Muscle layer of colon (tissue), 2 donors: Measurements from ENCODE around the gene PROC.
"Not testable (repeated sequence)": the region's sequence is repeated elsewhere in the genome, so short reads cannot be mapped to it uniquely, and the experiment has no call there.

Experiments
- H3K27ac ChIP-seq: one replicate; pipeline ENCODE4 v1.7.0; 2013; ENCODE audit warnings: low read depth, mild to moderate bottlenecking, low read length, moderate library complexity
- H3K27me3 ChIP-seq, 2 donors: one replicate each; pipeline ENCODE4 v1.7.0; 2013; ENCODE audit warnings: low read length in 2 of 2, mild to moderate bottlenecking in 2 of 2; ENCODE audit not compliant: insufficient read depth in 2 of 2, control insufficient read depth in 1 of 2
- H3K36me3 ChIP-seq: one replicate; pipeline ENCODE4 v1.7.0; 2013; ENCODE audit warnings: mild to moderate bottlenecking, low read length; ENCODE audit not compliant: insufficient read depth
- H3K4me1 ChIP-seq: one replicate; pipeline ENCODE4 v1.7.0; 2013; ENCODE audit warnings: mild to moderate bottlenecking, low read length; ENCODE audit not compliant: insufficient read depth
- H3K4me3 ChIP-seq, 2 donors: one replicate each; pipeline ENCODE4 v1.7.0; 2013; ENCODE audit warnings: low read length in 2 of 2, low read depth in 1 of 2, mild to moderate bottlenecking in 1 of 2, moderate library complexity in 1 of 2
- H3K9ac ChIP-seq: one replicate; pipeline ENCODE4 v1.7.0; 2013; ENCODE audit warnings: low read length
- H3K9me3 ChIP-seq: one replicate; pipeline ENCODE4 v1.7.0; 2013; ENCODE audit warnings: mild to moderate bottlenecking, low read length
- donor health status: abdominal sarcoma.
- donor health status: Adenocarcinoma of cecum.

Gene PROC

DNA sequence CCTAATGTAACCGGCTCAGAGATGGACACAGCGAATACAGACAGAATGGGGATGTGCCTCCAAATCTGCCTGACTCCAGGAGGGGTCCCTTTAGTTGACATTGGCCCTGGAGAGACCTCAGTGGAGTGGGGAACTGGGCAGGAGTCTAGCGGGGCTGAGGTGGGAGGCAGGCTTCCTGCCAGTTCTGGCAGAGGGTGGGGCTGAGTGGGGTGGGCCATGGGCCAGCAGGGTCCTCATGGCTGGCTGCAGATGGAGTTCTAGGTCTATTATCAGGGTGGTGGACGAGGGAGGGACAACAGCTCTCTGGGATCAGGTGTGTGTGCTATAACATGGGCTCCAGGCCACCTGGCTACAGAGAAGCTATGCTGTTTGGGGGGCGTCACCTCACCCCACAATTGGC, 21.1 kb downstream of the PROC start:
- no peaks in the 10 kb centered on the region for H3K9me3 ChIP-seq
- no peaks in the 10 kb centered on the region for H3K4me1 ChIP-seq
- H3K4me3 ChIP-seq = no peak overlapping the region
- H3K27ac ChIP-seq = no peak overlapping the region
- H3K9ac ChIP-seq = no peak overlapping the region
- H3K27me3 ChIP-seq = no peaks in the 10 kb centered on the region
- no peaks in the 10 kb centered on the region for H3K36me3 ChIP-seq

DNA sequence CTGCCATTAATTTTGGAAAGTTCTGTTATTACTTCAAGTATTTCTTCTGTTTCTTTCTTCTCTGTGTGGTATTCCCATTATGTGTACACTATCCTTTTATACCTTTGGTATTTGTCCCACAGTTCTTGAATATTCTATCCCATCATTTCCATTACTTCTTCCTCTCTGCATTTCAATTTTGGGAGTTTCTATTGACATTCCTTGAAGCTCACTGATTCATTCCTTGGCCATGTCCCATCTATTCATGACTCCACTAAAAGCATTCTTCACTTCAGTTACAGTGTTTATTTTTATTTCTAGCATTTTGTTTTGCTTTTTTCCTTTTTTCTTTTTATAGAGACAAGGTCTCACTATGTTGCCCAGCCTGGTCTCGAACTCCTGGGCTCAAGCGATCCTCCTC, 30.3 kb downstream of the PROC start:
- H3K4me3 ChIP-seq = no peak overlapping the region
- H3K36me3 ChIP-seq = no peaks in the 10 kb centered on the region
- H3K27ac ChIP-seq = no peak overlapping the region
- H3K9me3 ChIP-seq = no peaks in the 10 kb centered on the region
- H3K9ac ChIP-seq = no peak overlapping the region
- H3K4me1 ChIP-seq = no peaks in the 10 kb centered on the region
- no peaks in the 10 kb centered on the region for H3K27me3 ChIP-seq

DNA sequence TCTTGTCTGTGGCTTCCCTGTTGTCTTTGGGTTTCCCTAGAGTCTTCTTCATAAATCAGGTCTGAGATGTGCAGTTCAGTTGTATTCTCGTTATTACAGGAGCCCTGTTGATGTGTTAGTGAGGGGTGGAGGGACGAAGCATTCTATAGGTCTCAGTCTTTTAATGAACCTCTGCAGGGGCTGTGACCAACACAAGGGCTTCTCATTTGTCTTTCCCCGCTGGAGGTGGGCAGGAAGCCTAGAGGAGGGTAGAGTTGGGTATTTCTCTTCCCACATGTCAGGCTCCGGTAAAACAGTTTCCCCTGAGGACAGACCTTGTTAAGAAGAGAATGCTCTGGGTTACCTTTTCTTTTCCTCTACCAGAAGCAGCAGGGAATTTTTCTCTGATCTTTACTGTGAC, 31.2 kb downstream of the PROC start:
- Histone ChIP-seq H3K9ac (no peak overlapping the region), H3K4me3 (no peak overlapping the region), H3K9me3 (no peaks in the 10 kb centered on the region), H3K27ac (no peak overlapping the region), H3K36me3 (no peaks in the 10 kb centered on the region), H3K4me1 (no peaks in the 10 kb centered on the region), H3K27me3 (no peaks in the 10 kb centered on the region)

DNA sequence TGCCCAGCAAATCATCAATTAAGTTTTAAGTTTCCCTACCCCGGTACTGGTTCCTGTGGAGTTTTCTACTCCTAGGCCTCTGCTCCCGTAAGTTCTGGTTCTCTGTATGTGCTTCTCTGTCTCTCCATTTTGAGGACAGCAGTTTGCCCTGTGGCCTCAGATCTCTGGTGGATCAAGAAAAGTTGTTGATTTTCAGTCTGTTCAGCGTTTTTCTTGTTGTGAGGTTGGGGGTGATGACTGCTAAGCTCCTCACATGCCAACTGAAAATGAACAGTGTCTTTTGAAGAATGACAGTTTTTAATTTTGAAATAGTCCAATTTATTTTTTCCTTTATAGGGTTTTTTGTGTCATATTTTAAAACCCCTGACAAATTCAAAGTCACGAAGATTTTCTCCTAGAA, 31.7 kb downstream of the PROC start:
- H3K27me3 ChIP-seq = no peaks in the 10 kb centered on the region
- no peaks in the 10 kb centered on the region for H3K4me1 ChIP-seq
- H3K27ac ChIP-seq = no peak overlapping the region
- H3K36me3 ChIP-seq = no peaks in the 10 kb centered on the region
- no peak overlapping the region for H3K4me3 ChIP-seq
- H3K9ac ChIP-seq = no peak overlapping the region
- H3K9me3 ChIP-seq = no peaks in the 10 kb centered on the region

DNA sequence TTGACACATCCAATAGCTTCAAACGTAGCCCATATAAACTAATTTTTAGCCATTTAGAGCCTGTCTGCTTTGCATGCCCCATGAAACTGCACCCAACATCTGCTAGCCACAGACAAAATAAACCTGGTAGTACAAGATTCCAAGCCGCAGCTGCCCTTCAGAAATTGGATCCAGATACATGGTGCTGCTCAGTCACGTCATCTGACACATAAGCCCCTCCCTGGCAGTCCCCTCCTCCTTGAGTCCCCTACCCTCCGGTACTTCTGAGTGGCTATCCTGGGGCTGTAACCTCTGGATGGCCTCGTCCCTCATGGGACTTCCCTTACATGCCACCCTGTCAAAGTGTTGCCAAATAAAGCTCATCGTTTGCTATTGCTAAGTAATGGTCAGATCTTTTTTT, 33.8 kb downstream of the PROC start:
- Histone ChIP-seq H3K27me3 (no peaks in the 10 kb centered on the region), H3K9me3 (no peaks in the 10 kb centered on the region), H3K4me3 (no peak overlapping the region), H3K36me3 (no peaks in the 10 kb centered on the region), H3K4me1 (no peaks in the 10 kb centered on the region), H3K9ac (no peak overlapping the region), H3K27ac (no peak overlapping the region)

DNA sequence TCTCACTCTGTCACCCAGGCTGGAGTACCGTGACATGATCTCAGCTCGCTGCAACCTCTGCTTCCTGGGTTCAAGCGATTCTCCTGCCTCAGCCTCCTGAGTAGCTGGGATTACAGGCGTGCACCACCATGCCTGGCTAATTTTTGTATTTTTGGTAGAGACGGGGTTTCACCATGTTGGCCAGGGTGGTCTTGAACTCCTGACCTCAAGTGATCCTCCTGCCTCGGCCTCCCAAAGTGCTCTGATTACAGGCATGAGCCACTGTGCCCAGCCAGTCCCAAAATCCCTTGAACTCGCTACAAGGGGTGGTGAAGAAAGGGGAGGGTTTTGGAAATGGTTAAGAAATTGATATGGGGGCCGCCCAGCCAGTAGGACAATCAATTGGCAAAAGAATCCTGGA, 34.2 kb downstream of the PROC start:
- H3K27ac ChIP-seq, H3K9me3 ChIP-seq, H3K4me1 ChIP-seq, H3K27me3 ChIP-seq, H3K4me3 ChIP-seq, H3K36me3 ChIP-seq, H3K9ac ChIP-seq: not testable (repeated sequence)

DNA sequence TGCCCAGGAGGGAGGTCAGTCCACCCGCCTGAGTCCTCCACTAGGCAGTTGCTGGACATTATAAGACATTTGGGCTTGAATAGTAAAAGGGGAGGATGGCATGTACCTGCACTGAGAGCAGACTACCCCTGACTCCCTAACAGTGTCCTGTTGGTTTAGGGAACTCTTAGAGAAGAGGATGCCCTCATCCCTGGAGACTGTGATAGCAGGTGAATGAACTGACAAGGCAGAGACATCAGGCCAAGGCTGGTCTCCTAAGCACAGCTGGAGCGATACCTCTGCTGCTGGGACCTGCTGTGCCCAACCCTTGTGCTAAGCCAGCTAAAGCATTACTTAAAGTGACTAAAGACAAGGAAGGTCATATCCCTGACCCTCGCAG, 34.8 kb downstream of the PROC start:
- Histone ChIP-seq H3K9me3 (no peaks in the 10 kb centered on the region), H3K27ac (no peak overlapping the region), H3K4me1 (no peaks in the 10 kb centered on the region), H3K9ac (no peak overlapping the region), H3K4me3 (no peak overlapping the region), H3K36me3 (no peaks in the 10 kb centered on the region), H3K27me3 (no peaks in the 10 kb centered on the region)

DNA sequence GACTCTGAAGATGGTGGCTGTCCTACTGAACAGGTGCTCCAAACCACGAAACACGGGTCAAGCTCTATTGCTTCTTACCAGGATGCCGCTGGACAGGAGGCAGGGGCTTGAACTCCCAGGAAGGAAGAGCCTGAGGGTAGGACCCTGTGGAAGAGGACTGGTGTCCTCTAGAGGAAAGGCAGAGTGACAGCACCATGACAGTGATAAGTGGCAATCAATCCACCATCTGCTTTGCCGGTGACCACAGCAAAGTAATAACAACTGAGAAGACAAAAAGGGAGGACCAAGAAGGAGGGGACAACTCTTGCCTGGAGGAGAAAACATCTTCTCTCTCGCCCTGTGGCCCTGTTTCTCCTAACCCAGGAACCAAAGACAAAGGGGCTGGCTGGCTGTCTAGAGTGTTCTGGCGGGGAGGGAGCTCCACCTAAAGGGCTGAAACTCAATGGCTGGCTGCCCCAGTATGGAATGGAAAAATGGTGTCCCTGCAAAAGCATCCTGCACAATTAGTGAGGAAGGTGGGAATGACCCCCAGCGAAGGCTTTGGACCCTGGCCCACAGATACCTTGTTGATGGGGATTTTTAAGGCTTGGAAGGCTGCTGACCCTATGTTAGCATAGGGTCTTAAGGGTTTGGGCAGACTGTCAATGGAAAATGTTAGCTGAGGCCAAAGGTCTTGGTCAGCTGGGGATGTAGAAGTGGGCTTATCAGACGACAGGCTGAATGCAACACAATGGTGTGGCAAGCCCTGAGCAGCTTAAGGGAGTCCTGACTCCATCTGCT, 35.4 kb downstream of the PROC start:
- H3K27ac ChIP-seq = no peak overlapping the region
- H3K9ac ChIP-seq = no peak overlapping the region
- H3K4me3 ChIP-seq = no peak overlapping the region
- H3K36me3 ChIP-seq = no peaks in the 10 kb centered on the region
- H3K9me3 ChIP-seq = no peaks in the 10 kb centered on the region
- no peaks in the 10 kb centered on the region for H3K27me3 ChIP-seq
- no peaks in the 10 kb centered on the region for H3K4me1 ChIP-seq

DNA sequence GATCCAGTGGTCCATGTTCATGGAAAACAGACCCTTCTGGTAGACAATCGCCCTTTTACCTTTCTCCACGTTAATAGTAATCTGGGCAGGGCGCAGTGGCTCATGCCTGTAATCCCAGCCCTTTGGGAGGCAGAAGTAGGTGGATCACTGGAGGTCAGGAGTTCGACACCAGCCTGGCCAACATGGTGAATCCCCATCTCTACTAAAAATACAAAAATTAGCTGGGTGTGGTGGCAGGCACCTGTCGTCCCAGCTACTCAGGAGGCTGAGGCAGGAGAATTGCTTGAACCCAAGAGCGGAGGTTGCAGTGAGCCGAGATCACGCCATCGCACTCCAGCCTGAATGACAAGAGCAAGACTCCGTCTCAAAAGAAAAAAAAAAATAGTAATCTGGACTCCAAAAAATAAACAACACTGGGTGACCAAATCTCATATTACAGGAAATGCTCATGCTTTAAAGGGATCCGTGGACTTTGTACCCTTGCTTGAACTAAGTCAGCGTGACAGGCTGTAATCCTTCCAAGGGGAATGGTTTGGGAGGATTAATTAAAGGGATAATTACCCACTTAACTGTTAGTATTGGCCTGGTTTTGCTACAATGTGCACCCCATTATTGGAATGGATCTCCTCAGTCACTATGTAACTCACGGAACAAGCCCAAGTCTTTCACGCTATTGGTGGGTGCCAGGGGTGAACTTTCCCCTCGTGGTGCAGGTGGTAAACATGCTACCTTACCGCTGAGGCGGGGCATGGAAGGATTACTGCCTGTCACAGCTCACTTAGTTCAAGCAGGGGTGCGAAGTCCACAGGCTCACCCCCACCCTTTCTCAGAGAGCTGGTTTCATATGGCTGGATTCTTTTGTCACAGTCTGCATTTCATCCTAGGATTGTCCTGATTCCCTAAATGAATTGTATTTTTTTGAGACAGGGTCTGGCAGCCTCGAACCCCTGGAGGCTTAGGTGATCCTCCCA, 36.7 kb downstream of the PROC start:
- no peak overlapping the region for H3K4me3 ChIP-seq
- no peaks in the 10 kb centered on the region for H3K4me1 ChIP-seq
- no peaks in the 10 kb centered on the region for H3K36me3 ChIP-seq
- H3K27ac ChIP-seq = no peak overlapping the region
- H3K9me3 ChIP-seq = no peaks in the 10 kb centered on the region
- H3K27me3 ChIP-seq = no peaks in the 10 kb centered on the region
- no peak overlapping the region for H3K9ac ChIP-seq

DNA sequence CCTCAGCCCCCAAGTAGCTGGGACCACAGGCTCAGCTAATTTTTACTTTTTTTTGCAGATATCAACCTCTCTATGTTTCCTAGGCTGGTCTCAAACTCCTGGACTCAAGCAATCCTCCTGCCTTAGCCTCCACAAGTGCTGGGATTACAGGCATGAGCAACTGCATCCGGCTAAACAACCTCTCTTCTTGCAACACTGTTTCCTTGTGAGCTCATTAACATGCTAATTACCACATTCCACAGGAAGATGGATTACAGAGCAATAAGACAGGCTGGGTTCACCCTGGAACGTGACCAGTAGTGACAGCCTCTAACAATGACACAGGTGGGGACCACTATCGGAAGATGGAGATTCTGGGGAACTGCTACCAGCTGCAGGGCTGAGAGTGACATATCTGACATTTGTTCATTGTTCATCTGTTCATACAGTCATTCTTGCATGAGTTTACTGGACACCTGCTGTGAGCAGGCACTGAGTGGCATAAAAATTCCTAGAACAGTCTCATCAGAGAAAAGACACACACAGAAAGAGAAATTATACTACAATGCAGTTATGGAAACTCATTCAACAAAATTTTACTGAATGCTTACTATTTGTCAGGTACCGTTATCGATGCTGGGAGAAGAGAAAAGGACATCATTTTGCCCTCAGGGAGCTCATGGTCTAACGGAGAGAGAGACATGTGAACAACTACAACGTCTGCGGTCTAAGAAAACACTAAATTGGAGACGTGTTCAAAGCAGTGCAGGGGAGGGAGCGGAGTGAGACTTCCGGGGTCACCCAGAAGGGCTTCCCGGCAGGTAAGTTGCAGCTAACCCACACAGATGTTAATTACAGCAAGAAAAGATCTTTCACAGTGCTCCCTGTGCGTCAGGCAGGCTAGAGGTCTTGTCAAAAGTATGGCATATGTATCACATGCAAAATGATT, 37.6 kb downstream of the PROC start:
- no peaks in the 10 kb centered on the region for H3K27me3 ChIP-seq
- H3K9me3 ChIP-seq = no peaks in the 10 kb centered on the region
- H3K9ac ChIP-seq = no peak overlapping the region
- H3K4me1 ChIP-seq = no peaks in the 10 kb centered on the region
- no peaks in the 10 kb centered on the region for H3K36me3 ChIP-seq
- no peak overlapping the region for H3K27ac ChIP-seq
- no peak overlapping the region for H3K4me3 ChIP-seq

DNA sequence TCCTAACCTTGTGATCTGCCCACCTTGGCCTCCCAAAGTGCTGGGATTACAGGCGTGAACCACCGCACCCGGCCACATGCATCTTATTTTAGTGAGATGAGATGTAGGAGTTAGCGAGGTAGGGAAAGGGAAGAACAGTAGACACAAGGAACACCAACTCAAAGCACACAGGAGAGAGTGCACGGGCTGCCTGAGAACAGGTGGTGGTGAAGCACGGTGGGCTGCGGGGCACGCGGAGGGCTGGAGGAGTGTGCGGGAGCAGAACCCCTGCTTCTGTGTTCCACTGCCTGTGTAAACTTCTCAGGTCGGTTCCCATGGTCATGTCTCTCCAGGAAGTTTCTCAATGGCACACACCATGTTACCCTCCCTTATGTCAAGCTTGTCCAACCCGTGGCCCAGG, 38.7 kb downstream of the PROC start:
- no peaks in the 10 kb centered on the region for H3K36me3 ChIP-seq
- no peak overlapping the region for H3K4me3 ChIP-seq
- no peaks in the 10 kb centered on the region for H3K9me3 ChIP-seq
- no peak overlapping the region for H3K27ac ChIP-seq
- H3K9ac ChIP-seq = no peak overlapping the region
- no peaks in the 10 kb centered on the region for H3K4me1 ChIP-seq
- H3K27me3 ChIP-seq = no peaks in the 10 kb centered on the region
